GM18951 (cell line): ENCODE data around the gene N4BP3.

ENCODE experiments used
- POLR2A ChIP-seq: IDR thresholded peaks from 4 replicates; pipeline ENCODE4 v1.6.1; 2011; ENCODE audit warnings: mild to moderate bottlenecking; ENCODE audit not compliant: insufficient read length, insufficient read depth; ENCODE audit errors: extremely low read depth
- in situ Hi-C: fragments of 300-500 bp; cut with MboI; formaldehyde crosslinking; loops from one replicate; pipeline ENCODE4 v1.12.0; 2022; ENCODE audit warnings: low sequenced_read_pairs, mixed read lengths, inconsistent platforms; ENCODE audit not compliant: unreplicated experiment

N4BP3 gene

GRCh38 chr5:178113141-178113787 is at the start of gene N4BP3:
Gene N4BP3, plus strand, starts transcription at chr5:178113532. Its CDS starts 6,052 bp downstream, at chr5:178119584.
- in situ Hi-C loops, result no loop called here

DNA sequence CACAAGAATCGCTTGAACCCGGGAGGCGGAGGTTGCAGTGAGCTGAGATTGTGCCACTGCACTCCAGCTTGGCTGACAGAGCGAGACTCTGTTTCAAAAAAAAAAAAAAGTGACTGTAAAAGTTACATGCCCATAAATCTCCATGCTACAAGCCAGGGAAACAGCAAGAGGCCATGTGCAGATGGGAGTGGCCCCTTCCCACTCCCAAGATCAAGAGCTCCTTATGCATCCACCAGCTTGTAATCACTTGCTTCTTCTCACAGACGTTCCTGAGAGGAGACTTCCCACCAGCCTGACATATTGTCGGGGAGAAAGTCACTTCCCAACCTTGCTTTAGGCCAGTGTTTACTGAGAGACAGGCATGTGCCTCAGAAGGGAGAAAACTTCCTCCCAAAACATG is 45.6 kb upstream of the N4BP3 start:
- TF ChIP-seq POLR2A, result no peak
- in situ Hi-C loops, result no loop called here

More at GRCh38 chr5:178113141-178113787, at the start of gene N4BP3:
- no peak for TF ChIP-seq POLR2A

GRCh38 chr5:178068293-178068692 is 45.0 kb upstream of the N4BP3 start:
- in situ Hi-C loops, result no loop called here
- no peak for TF ChIP-seq POLR2A

- no peak for TF ChIP-seq POLR2A
- in situ Hi-C loops, result no loop called here
Measured at GRCh38 chr5:178069909-178070308, 43.4 kb upstream of the N4BP3 start.

- no peak for TF ChIP-seq POLR2A
- in situ Hi-C loops, result no loop called here
Measured at GRCh38 chr5:178071108-178071507, 42.2 kb upstream of the N4BP3 start.

GRCh38 chr5:178072749-178073148 is 40.6 kb upstream of the N4BP3 start:
- TF ChIP-seq POLR2A, result no peak
- in situ Hi-C loops, result no loop called here

GRCh38 chr5:178074266-178074952 is 38.9 kb upstream of the N4BP3 start:
- TF ChIP-seq POLR2A, result no peak
- in situ Hi-C loops, result no loop called here

DNA sequence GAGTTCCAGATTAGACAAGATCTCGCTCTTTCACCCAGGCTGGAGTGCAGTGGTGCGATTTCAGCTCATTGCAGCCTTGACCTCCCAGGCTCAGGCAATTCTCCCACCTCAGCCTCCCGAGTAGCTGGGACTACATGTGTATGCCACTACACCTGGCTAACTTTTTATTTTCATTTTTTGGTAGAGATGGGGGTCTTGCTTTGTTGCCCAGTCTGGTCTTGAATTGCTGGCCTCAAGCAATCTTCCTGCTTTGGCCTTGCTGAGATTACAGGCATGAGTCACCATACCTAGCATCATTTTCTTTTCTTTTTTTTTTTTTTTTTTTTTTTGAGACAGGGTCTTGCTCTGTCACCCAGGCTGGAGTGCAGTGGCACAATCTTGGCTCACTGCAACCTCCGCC is 36.4 kb upstream of the N4BP3 start:
- in situ Hi-C loops, result loop anchor here (5.0 kb wide), 1 partner anchor 70 kb away; no protein-coding TSS in a partner anchor

- in situ Hi-C loops, result loop anchor here (5.0 kb wide), 1 partner anchor 70 kb away; no protein-coding TSS in a partner anchor
- no peak for TF ChIP-seq POLR2A
Measured at GRCh38 chr5:178077751-178078150, 35.6 kb upstream of the N4BP3 start.

DNA sequence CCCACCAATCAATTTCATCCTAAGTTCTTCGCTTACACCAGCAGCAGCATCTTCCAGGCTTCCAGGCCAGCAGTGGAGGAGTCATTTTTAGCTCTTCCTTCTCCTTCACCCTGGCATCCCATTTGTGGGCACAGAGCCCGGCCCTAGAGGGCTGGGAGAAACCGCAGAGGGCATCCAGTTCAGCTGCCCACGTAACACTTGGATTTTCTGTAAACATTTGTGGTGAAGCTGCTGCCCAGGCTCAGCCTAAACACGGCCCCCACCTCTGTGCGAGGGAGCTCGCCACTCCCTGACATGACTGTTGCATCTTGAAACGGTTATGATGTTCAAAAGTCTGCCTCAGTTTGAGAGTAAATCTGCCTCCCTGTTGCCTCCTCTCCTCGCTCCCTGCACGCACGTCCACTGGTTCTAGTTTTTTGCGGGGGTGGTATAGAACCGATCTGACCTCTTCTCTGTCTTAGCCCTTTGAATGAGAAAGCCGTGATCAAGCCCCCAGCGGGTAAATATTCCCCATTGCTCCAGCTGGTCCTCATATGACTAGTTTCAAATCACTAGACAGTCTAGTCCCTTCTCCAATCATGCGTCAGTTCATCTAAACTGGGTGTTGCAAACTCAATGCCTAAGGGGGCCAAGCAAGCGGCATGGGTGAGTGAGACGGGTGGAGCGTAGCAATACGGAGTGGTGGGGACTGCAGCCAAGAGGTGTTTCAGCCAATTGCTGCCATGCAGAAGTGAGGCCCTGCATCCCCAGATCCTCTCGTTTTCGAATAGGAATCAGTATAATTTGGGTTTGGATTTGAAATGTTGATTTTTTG is 34.9 kb upstream of the N4BP3 start:
- TF ChIP-seq POLR2A, result no peak
- in situ Hi-C loops, result loop anchor here (5.0 kb wide), 1 partner anchor 69 kb away; no protein-coding TSS in a partner anchor

DNA sequence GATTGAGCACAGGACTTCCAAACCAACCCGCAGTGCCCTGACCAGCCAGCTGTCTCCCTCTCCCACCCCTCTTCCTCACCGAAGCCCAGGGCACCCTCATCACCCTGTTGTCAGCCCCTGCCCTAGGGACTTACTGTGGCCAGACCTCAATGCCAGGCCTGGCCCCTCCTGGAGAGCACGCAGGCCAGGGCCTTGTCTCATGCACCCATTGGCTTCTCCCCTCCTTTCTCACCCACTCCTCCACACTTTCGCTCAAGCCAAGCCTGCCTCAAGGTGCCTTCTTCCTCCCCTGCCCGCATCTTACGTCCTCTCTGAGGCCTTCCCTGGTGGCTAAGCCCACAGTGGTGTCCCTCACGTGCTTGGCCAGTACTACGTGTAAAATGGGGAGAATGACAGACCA is 33.3 kb upstream of the N4BP3 start:
- in situ Hi-C loops, result no loop called here
- no peak for TF ChIP-seq POLR2A

DNA sequence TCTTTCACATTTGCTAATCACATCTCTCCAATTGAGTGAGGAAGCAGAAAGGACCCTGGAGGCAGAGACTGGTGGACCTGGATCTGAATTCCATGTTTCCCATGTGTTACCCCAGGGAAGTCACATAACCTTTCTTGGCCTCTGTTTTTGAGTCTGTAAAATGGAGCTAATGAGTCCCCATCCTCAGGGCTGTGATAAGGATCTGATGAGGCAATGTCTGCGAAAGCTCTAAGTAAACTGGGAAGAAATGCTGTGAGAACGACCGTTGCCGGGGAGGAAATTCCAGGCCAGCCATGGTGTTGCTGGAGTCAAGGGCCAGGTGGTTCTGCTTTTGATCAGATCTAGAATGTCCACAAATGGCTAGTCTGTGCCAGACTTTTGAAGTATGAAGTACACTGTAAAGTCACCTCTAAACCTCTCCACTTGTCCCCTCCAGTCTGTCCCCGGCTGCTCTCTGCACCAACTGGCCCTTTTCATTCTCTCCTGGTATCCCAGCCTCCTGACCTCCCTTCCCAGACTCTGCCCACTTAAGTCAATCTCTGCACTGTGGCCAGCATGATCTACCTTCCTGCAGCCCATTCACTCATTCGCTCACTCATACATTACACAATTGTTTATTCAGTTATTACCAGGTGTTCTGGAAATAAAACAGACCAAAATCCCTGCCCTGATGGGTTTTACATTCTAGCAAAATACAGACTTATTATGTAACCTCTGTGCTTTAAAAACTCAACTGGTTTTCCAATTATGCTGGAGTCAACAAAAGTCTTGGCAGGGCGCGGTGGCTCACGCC is 32.5 kb upstream of the N4BP3 start:
- in situ Hi-C loops, result no loop called here
- TF ChIP-seq POLR2A, result no peak
